Activated CD8-positive, alpha-beta T cell treated with anti-CD3 and anti-CD28 coated beads, Interleukin-2, amount 10 ng/mL, durations not matched to agents 7 days and 5 days (primary cell): Measurements from ENCODE around the gene GALNT9. TPM values are rescaled to one million over a fixed set of nuclear protein-coding genes. Genes with fewer than 3 reads are reported as not detected.
"Not testable (repeated sequence)": the region's sequence is repeated elsewhere in the genome, so short reads cannot be mapped to it uniquely, and the experiment has no call there.

Source experiments
- ATAC-seq: fragments of 150-1000 bp; cut with Tn5 transposase; one replicate; pipeline ENCODE4 v1.10.0; 2021; ENCODE audit warnings: moderate library complexity
- CTCF ChIA-PET: fragments of 350-600 bp; sonication (Branson Sonifier 250); formaldehyde crosslinking; loops from one replicate; lab custom pipeline; 2021; ENCODE audit warnings: antibody characterized with exemption; lab: Charles Lee
- POLR2A ChIA-PET: fragments of 350-600 bp; sonication (Branson Sonifier 250); formaldehyde crosslinking; loops from one replicate; lab custom pipeline; 2021; ENCODE audit warnings: antibody characterized with exemption; lab: Charles Lee
- DNase-seq: peaks from one replicate; pipeline ENCODE4 v3.0.0-alpha.2; 2020
- H3K27ac Mint-ChIP-seq: one replicate; pipeline ENCODE4 v1.8.0; 2021; ENCODE audit warnings: mild to moderate bottlenecking, mixed read lengths
- H3K27me3 Mint-ChIP-seq: one replicate; pipeline ENCODE4 v1.8.0; 2021; ENCODE audit warnings: low read depth, mixed read lengths
- H3K36me3 Mint-ChIP-seq: one replicate; pipeline ENCODE4 v1.8.0; 2021; ENCODE audit warnings: low read depth, mixed read lengths
- H3K4me1 Mint-ChIP-seq: one replicate; pipeline ENCODE4 v1.8.0; 2021; ENCODE audit warnings: low read depth, mixed read lengths
- H3K4me3 Mint-ChIP-seq: one replicate; pipeline ENCODE4 v1.8.0; 2021; ENCODE audit warnings: mild to moderate bottlenecking, mixed read lengths
- H3K9me3 Mint-ChIP-seq: one replicate; pipeline ENCODE4 v1.8.0; 2022; ENCODE audit warnings: mixed read lengths; ENCODE audit not compliant: insufficient read depth
- total RNA-seq, 2 experiments: library from RNA; stranded (reverse); gene quantifications; one replicate each; pipeline ENCODE4 v1.2.3, GENCODE V29; 2021

GALNT9 gene
- not detected for total RNA-seq

GRCh38 chr12:132329036-132329719, at the start of gene GALNT9:
GALNT9 (minus strand) TSS chr12:132329589; CDS start chr12:132329203, 386 bp downstream.
- Mint-ChIP-seq H3K27ac (no peak within 1 kb of the TSS), H3K27me3 (peaks cover 24% of the 10 kb centered on the region), H3K36me3 (no peaks in the 10 kb centered on the region), H3K9me3 (no peaks in the 10 kb centered on the region), H3K4me3 (no peak within 1 kb of the TSS), H3K4me1 (peaks cover 10% of the 10 kb centered on the region)
- DNase-seq = peak; percentile 21
- ChIA-PET POLR2A (no interaction called here), CTCF (no interaction called here)
- ATAC-seq = peak; percentile 34

- DNase-seq, POLR2A ChIA-PET, H3K4me3 Mint-ChIP-seq, H3K4me1 Mint-ChIP-seq, ATAC-seq, H3K27ac Mint-ChIP-seq, H3K9me3 Mint-ChIP-seq, H3K36me3 Mint-ChIP-seq, CTCF ChIA-PET: not testable (repeated sequence)
- peaks cover 11% of the 10 kb centered on the region for H3K27me3 Mint-ChIP-seq
Observed at GRCh38 chr12:132379057-132379456, 49.7 kb upstream of the GALNT9 start.

- POLR2A ChIA-PET = no interaction called here
- Mint-ChIP-seq H3K36me3 (no peaks in the 10 kb centered on the region), H3K27ac (no peak overlapping the region)
Observed at GRCh38 chr12:132377147-132377546, 47.8 kb upstream of the GALNT9 start.

GRCh38 chr12:132376464-132376830, 47.1 kb upstream of the GALNT9 start:
- Mint-ChIP-seq H3K4me1 (no peaks in the 10 kb centered on the region), H3K9me3 (no peaks in the 10 kb centered on the region), H3K36me3 (no peaks in the 10 kb centered on the region), H3K27ac (no peak overlapping the region), H3K4me3 (no peak overlapping the region), H3K27me3 (peaks cover 19% of the 10 kb centered on the region)
- no peak for ATAC-seq
- no peak for DNase-seq
- ChIA-PET CTCF (no interaction called here), POLR2A (no interaction called here)

More at GRCh38 chr12:132377147-132377546, 47.8 kb upstream of the GALNT9 start:
- H3K4me1 Mint-ChIP-seq = no peaks in the 10 kb centered on the region
- no peak for DNase-seq
- CTCF ChIA-PET = no interaction called here
- no peak for ATAC-seq
- H3K27me3 Mint-ChIP-seq = peaks cover 15% of the 10 kb centered on the region
- no peaks in the 10 kb centered on the region for H3K9me3 Mint-ChIP-seq
- no peak overlapping the region for H3K4me3 Mint-ChIP-seq

- ATAC-seq (no peak), DNase-seq (no peak)
- CTCF ChIA-PET = no interaction called here
- no peak overlapping the region for H3K27ac Mint-ChIP-seq
- H3K4me3 Mint-ChIP-seq = no peak overlapping the region
- peaks cover 24% of the 10 kb centered on the region for H3K27me3 Mint-ChIP-seq
- no peaks in the 10 kb centered on the region for H3K4me1 Mint-ChIP-seq
- no peaks in the 10 kb centered on the region for H3K36me3 Mint-ChIP-seq
- POLR2A ChIA-PET = interaction anchor here (0.6 kb wide), 1 partner anchor 189 kb away, joined by 3 read pairs; no protein-coding TSS in a partner anchor
- H3K9me3 Mint-ChIP-seq = no peaks in the 10 kb centered on the region
Observed at GRCh38 chr12:132375747-132376463, 46.5 kb upstream of the GALNT9 start.

GRCh38 chr12:132374612-132375445, 45.4 kb upstream of the GALNT9 start:
- H3K9me3 Mint-ChIP-seq = no peaks in the 10 kb centered on the region
- CTCF ChIA-PET = interaction anchor here (1.7 kb wide), 1 partner anchor 221 kb away, joined by 5 read pairs; no protein-coding TSS in a partner anchor

GRCh38 chr12:132373901-132374611, 44.7 kb upstream of the GALNT9 start:
- DNase-seq (no peak), ATAC-seq (no peak)
- peaks cover 29% of the 10 kb centered on the region for H3K27me3 Mint-ChIP-seq
- H3K27ac Mint-ChIP-seq = no peak overlapping the region
- H3K9me3 Mint-ChIP-seq = no peaks in the 10 kb centered on the region
- H3K36me3 Mint-ChIP-seq = no peaks in the 10 kb centered on the region
- CTCF ChIA-PET = interaction anchor here (1.7 kb wide), 1 partner anchor 220 kb away, joined by 5 read pairs; no protein-coding TSS in a partner anchor
- POLR2A ChIA-PET = no interaction called here
- H3K4me3 Mint-ChIP-seq = no peak overlapping the region
- no peaks in the 10 kb centered on the region for H3K4me1 Mint-ChIP-seq

More at GRCh38 chr12:132374612-132375445, 45.4 kb upstream of the GALNT9 start:
- DNase-seq (no peak), ATAC-seq (no peak)
- Mint-ChIP-seq H3K27me3 (peaks cover 29% of the 10 kb centered on the region), H3K27ac (no peak overlapping the region), H3K4me3 (no peak overlapping the region), H3K4me1 (no peaks in the 10 kb centered on the region), H3K36me3 (no peaks in the 10 kb centered on the region)
- POLR2A ChIA-PET = no interaction called here

GRCh38 chr12:132367852-132368251, 38.5 kb upstream of the GALNT9 start:
- POLR2A ChIA-PET = no interaction called here
- H3K27ac Mint-ChIP-seq = no peak overlapping the region

GRCh38 chr12:132367071-132367851, 37.9 kb upstream of the GALNT9 start:
- ChIA-PET CTCF (no interaction called here), POLR2A (no interaction called here)
- no peaks in the 10 kb centered on the region for H3K9me3 Mint-ChIP-seq
- H3K27me3 Mint-ChIP-seq = peaks cover 15% of the 10 kb centered on the region
- H3K36me3 Mint-ChIP-seq = no peaks in the 10 kb centered on the region
- no peak overlapping the region for H3K4me3 Mint-ChIP-seq
- DNase-seq (no peak), ATAC-seq (no peak)
- no peak overlapping the region for H3K27ac Mint-ChIP-seq
- no peaks in the 10 kb centered on the region for H3K4me1 Mint-ChIP-seq

More at GRCh38 chr12:132367852-132368251, 38.5 kb upstream of the GALNT9 start:
- DNase-seq (no peak), ATAC-seq (no peak)
- H3K36me3 Mint-ChIP-seq = no peaks in the 10 kb centered on the region
- CTCF ChIA-PET = no interaction called here
- H3K4me1 Mint-ChIP-seq = no peaks in the 10 kb centered on the region
- H3K4me3 Mint-ChIP-seq = no peak overlapping the region
- peaks cover 15% of the 10 kb centered on the region for H3K27me3 Mint-ChIP-seq
- H3K9me3 Mint-ChIP-seq = no peaks in the 10 kb centered on the region

- Mint-ChIP-seq H3K36me3 (no peaks in the 10 kb centered on the region), H3K4me3 (no peak overlapping the region), H3K27ac (no peak overlapping the region), H3K9me3 (no peaks in the 10 kb centered on the region), H3K4me1 (no peaks in the 10 kb centered on the region), H3K27me3 (peaks cover 9% of the 10 kb centered on the region)
- ChIA-PET POLR2A (no interaction called here), CTCF (no interaction called here)
- ATAC-seq (no peak), DNase-seq (no peak)
Observed at GRCh38 chr12:132366341-132366861, 37.0 kb upstream of the GALNT9 start.
